Muscle layer of colon (tissue), 2 donors: Measurements from ENCODE around the gene THY1.
A peak's percentile ranks its signal among the peaks of the same experiment; 100 is the strongest.
"Not testable (repeated sequence)": the region's sequence is repeated elsewhere in the genome, so short reads cannot be mapped to it uniquely, and the experiment has no call there.

ENCODE experiments used
- H3K27ac ChIP-seq: one replicate; pipeline ENCODE4 v1.7.0; 2013; ENCODE audit warnings: low read depth, mild to moderate bottlenecking, low read length, moderate library complexity
- H3K27me3 ChIP-seq, 2 donors: one replicate each; pipeline ENCODE4 v1.7.0; 2013; ENCODE audit warnings: low read length in 2 of 2, mild to moderate bottlenecking in 2 of 2; ENCODE audit not compliant: insufficient read depth in 2 of 2, control insufficient read depth in 1 of 2
- H3K36me3 ChIP-seq: one replicate; pipeline ENCODE4 v1.7.0; 2013; ENCODE audit warnings: mild to moderate bottlenecking, low read length; ENCODE audit not compliant: insufficient read depth
- H3K4me1 ChIP-seq: one replicate; pipeline ENCODE4 v1.7.0; 2013; ENCODE audit warnings: mild to moderate bottlenecking, low read length; ENCODE audit not compliant: insufficient read depth
- H3K4me3 ChIP-seq, 2 donors: one replicate each; pipeline ENCODE4 v1.7.0; 2013; ENCODE audit warnings: low read length in 2 of 2, low read depth in 1 of 2, mild to moderate bottlenecking in 1 of 2, moderate library complexity in 1 of 2
- H3K9ac ChIP-seq: one replicate; pipeline ENCODE4 v1.7.0; 2013; ENCODE audit warnings: low read length
- H3K9me3 ChIP-seq: one replicate; pipeline ENCODE4 v1.7.0; 2013; ENCODE audit warnings: mild to moderate bottlenecking, low read length
- donor health status: abdominal sarcoma.
- donor health status: Adenocarcinoma of cecum.

Gene THY1

GRCh38 chr11:119441898-119442243 lies 18.9 kb upstream of the THY1 start:
- Histone ChIP-seq H3K36me3 (no peaks in the 10 kb centered on the region), H3K9ac (no peak overlapping the region), H3K4me1 (peaks cover 10% of the 10 kb centered on the region), H3K9me3 (no peaks in the 10 kb centered on the region), H3K4me3 (no peak overlapping the region), H3K27ac (no peak overlapping the region), H3K27me3 (no peaks in the 10 kb centered on the region)

DNA sequence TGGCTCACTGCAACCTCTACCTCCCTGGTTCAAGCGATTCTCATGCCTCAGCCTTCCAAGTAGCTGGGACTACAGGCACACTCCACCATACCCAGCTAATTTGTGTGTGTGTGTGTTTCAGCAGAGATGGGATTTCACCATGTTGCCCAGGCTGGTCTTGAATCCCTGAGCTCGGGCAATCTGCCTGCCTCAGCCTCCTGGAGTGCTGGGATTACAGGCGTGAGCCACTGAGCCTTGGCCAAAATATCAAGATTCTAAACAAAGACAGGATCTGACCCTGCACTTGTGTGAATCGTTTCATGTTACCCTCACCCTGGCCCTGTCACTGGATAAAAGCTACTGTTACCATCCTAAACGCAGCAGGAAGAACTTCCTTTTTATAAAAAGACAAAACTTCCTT lies 15.6 kb upstream of the THY1 start:
- no peaks in the 10 kb centered on the region for H3K36me3 ChIP-seq
- no peak overlapping the region for H3K27ac ChIP-seq
- H3K27me3 ChIP-seq: no peaks in the 10 kb centered on the region
- no peaks in the 10 kb centered on the region for H3K4me1 ChIP-seq
- H3K9ac ChIP-seq: no peak overlapping the region
- H3K4me3 ChIP-seq: no peak overlapping the region
- H3K9me3 ChIP-seq: no peaks in the 10 kb centered on the region

- H3K9me3 ChIP-seq, H3K4me3 ChIP-seq, H3K27me3 ChIP-seq, H3K36me3 ChIP-seq, H3K4me1 ChIP-seq, H3K9ac ChIP-seq, H3K27ac ChIP-seq: not testable (repeated sequence)
Observed at GRCh38 chr11:119437521-119437920, 14.5 kb upstream of the THY1 start.

DNA sequence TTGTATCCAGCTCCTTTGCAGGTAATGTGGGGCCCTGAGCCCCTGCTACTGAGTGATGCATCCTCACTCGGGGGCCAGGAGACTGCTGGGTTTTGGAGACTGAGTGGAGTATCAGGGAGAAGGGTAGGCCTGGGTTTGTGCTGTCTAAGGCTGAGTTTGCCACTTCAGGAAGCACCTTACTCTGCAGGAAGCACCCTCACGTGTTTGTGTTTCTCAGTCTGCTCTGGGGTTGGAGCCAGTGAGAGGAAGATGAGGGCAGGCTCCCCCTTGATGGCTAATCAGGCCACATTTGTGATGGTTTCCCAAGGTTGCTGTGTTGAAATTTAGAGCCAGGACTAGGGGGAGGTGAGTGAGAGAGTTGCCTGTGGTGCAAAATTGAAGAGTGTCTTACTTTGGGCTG lies 13.7 kb upstream of the THY1 start:
- Histone ChIP-seq H3K27me3 (no peaks in the 10 kb centered on the region), H3K9ac (no peak overlapping the region), H3K27ac (no peak overlapping the region), H3K36me3 (no peaks in the 10 kb centered on the region), H3K9me3 (no peaks in the 10 kb centered on the region), H3K4me3 (no peak overlapping the region), H3K4me1 (peaks cover 15% of the 10 kb centered on the region)

DNA sequence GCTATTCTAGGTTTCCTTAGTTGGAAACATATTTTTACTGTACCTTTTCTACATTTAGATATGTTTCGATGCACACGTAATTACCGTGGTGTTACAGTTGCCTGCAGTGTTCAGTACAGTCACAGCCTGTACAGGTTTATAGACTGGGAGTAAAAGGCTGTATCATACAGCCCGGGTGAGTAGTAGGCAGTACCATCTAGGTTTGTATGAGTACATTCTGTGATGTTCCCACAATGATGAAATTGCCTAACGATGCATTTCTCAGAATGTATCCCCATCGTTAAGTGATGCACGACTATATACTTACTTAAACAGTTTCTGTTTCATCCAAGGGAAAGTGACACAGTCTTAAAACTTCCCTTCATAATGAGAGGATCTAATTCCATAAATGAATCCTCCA lies 13.1 kb upstream of the THY1 start:
- H3K27me3 ChIP-seq: no peaks in the 10 kb centered on the region
- no peak overlapping the region for H3K4me3 ChIP-seq
- peaks cover 15% of the 10 kb centered on the region for H3K4me1 ChIP-seq
- H3K36me3 ChIP-seq: no peaks in the 10 kb centered on the region
- no peak overlapping the region for H3K27ac ChIP-seq
- H3K9ac ChIP-seq: no peak overlapping the region
- H3K9me3 ChIP-seq: no peaks in the 10 kb centered on the region

GRCh38 chr11:119434591-119435330 lies 11.8 kb upstream of the THY1 start:
- Histone ChIP-seq H3K4me3 (no peak overlapping the region), H3K27me3 (no peaks in the 10 kb centered on the region), H3K36me3 (no peaks in the 10 kb centered on the region), H3K27ac (no peak overlapping the region), H3K9me3 (no peaks in the 10 kb centered on the region), H3K4me1 (peaks cover 15% of the 10 kb centered on the region), H3K9ac (no peak overlapping the region)

DNA sequence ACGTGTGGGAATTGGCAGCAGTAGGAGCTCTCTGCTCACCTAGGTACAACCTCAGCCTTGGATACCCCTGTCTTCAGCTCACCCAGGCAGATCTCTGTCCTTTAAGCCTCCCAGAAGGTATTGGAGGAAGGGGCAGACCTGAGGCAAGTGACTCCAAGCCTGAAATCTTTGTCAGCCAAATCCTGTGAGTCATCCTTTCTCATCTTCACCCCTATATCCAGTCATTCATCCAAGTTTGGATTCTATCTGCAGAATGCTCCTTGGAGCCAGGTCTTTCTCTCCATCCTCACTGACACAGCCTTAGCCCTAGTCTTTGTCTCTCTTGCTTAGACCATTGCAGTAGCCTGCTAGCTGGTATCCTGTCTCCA lies 10.4 kb upstream of the THY1 start:
- Histone ChIP-seq H3K27me3 (no peaks in the 10 kb centered on the region), H3K36me3 (no peaks in the 10 kb centered on the region), H3K4me1 (peaks cover 15% of the 10 kb centered on the region), H3K4me3 (peak overlapping the region in 1 of 2 donors; percentile 40), H3K27ac (no peak overlapping the region), H3K9me3 (no peaks in the 10 kb centered on the region), H3K9ac (no peak overlapping the region)

GRCh38 chr11:119432484-119433357 lies 9.7 kb upstream of the THY1 start:
- Histone ChIP-seq H3K9me3 (no peaks in the 10 kb centered on the region), H3K27me3 (no peaks in the 10 kb centered on the region), H3K36me3 (no peaks in the 10 kb centered on the region), H3K4me1 (peaks cover 15% of the 10 kb centered on the region), H3K9ac (no peak overlapping the region), H3K4me3 (peak overlapping the region in 1 of 2 donors; percentile 40), H3K27ac (no peak overlapping the region)

DNA sequence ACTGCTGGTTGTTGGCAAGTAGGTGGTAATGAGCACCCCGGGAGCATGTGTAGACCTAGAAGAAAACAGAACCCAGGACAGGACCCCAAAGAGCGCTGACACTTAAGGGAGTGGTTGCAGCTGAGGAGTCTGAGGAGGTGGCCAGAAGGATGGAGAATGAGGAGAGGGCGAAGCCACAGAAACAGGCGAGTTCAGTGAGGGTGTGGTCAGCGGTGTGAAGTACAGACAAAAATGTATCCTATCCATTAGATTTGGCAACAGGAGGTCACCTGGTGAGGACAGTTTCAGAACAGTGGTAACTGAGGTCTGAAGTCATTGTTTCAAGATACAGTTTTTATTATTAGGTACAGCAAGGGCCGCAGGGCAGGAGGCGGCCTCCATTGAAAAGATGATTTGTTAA lies 8.6 kb upstream of the THY1 start:
- H3K9me3 ChIP-seq: no peaks in the 10 kb centered on the region

DNA sequence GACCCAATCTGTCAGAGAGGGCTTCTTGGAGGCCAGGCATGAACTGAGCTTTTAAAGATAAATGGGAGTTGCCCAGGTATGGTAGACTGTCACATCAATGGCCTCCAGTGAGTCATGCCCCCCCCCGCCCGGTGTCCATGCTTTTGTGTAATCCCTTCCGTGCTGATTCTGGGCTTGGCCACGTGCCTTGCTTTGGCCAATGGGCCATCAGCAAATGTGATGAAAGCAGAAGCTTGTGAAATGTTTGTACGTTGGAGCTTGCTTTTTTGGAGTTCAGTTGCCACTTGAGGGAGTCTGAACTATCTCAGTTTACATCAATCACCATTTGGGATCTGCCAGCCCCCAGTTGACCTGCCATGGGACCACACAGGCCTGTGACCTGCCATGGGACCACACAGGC lies 4.3 kb upstream of the THY1 start:
- H3K9me3 ChIP-seq: no peaks in the 10 kb centered on the region
- H3K9ac ChIP-seq: no peak overlapping the region
- H3K27me3 ChIP-seq: peaks cover 0 to 12% of the 10 kb centered on the region in 2 donors
- no peak overlapping the region for H3K4me3 ChIP-seq
- H3K36me3 ChIP-seq: no peaks in the 10 kb centered on the region
- H3K27ac ChIP-seq: no peak overlapping the region
- peaks cover 15% of the 10 kb centered on the region for H3K4me1 ChIP-seq

More for the DNA sequence above, 8.6 kb upstream of the THY1 start:
- no peak overlapping the region for H3K27ac ChIP-seq
- no peak overlapping the region for H3K4me3 ChIP-seq
- H3K9ac ChIP-seq: no peak overlapping the region
- no peaks in the 10 kb centered on the region for H3K27me3 ChIP-seq
- no peaks in the 10 kb centered on the region for H3K36me3 ChIP-seq
- peaks cover 15% of the 10 kb centered on the region for H3K4me1 ChIP-seq

GRCh38 chr11:119426142-119426541 lies 3.2 kb upstream of the THY1 start:
- H3K9ac ChIP-seq: no peak overlapping the region
- H3K4me3 ChIP-seq: no peak overlapping the region
- H3K9me3 ChIP-seq: no peaks in the 10 kb centered on the region
- no peak overlapping the region for H3K27ac ChIP-seq
- peaks cover 2 to 22% of the 10 kb centered on the region in 2 donors for H3K27me3 ChIP-seq
- H3K36me3 ChIP-seq: no peaks in the 10 kb centered on the region
- peaks cover 23% of the 10 kb centered on the region for H3K4me1 ChIP-seq
